ENCODE measurements around the gene PRKCZ.
A peak's percentile ranks its signal among the peaks of the same experiment; 100 is the strongest.

Gene PRKCZ

GRCh38 chr1:2049718-2050431 is at the start of gene PRKCZ:
Gene PRKCZ (plus strand): TSS chr1:2050411. CDS start chr1:2050631, 220 bp downstream.
- no peak for DNase-seq (ENCODE audit: low spot score)

DNA sequence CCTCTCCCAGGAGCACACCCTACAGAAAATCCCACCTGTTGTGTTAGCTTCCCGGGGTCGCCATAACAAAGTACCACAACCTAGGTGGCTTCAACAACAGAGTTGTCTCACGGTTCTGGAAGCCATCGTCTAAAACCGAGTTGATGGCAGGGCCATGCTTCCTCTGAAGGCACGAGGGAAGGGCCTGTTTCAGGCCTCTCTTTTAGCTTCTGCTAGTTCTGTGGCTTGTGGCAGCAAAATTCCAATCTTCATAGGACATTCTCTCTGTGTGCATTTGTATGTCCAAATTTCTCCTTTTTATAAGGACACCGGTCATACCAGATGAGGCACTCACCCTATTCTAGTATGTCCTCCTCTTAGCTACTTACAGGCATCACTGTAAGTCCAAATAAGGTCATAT is 49.8 kb upstream of the PRKCZ start:
- no peak for DNase-seq (ENCODE audit: low spot score)

DNA sequence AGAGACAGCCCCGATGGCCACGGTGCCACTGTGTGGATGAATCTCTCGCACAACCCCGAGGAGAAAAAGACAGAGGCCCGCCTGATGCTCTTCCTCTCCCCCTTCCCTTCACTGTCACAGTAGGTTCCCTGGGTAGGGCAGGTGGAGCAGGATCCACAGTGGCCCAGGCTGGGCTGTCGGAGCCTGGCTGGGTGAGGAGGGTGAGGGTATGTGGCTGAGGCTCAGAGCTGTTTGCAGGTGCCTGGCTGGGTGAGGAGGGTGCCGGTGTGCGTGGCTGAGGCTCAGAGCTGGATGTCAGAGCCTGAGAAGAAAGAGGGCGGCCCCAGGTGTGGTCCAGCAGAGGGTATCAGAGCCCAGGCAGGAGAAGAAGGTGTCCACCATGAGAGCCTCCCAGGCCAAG is 49.4 kb upstream of the PRKCZ start:
- no peak for DNase-seq (ENCODE audit: low spot score)

- DNase-seq (ENCODE audit: low spot score): no peak
These were observed 48.3 kb upstream of the PRKCZ start for GRCh38 chr1:2001773-2002411.

- peak; percentile 78 for DNase-seq (ENCODE audit: low spot score)
These were observed 46.6 kb upstream of the PRKCZ start, which contains the start of gene CFAP74 for GRCh38 chr1:2003541-2004131. Gene CFAP74 (minus strand): TSS chr1:2003786. CDS start chr1:1990956, 12,830 bp downstream.

DNA sequence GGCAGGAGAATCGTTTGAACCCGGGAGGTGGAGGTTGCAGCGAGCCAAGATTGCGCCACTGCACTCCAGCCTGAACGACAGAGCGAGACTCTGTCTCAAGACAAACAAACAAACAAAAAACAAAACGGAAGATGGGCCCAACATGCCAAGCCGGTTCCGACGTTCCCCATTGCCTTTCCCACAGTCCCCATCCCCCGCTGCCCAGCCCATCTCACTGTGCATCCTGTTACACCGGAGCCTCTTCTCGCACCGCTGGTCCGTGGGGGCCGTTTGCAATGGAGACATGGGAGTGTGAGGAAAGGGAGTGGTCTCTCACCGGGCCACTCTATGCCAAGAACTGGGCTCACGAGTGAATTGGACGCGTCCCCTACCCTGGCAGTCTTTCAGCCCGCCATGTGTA is 45.4 kb upstream of the PRKCZ start:
- DNase-seq (ENCODE audit: low spot score): no peak

DNA sequence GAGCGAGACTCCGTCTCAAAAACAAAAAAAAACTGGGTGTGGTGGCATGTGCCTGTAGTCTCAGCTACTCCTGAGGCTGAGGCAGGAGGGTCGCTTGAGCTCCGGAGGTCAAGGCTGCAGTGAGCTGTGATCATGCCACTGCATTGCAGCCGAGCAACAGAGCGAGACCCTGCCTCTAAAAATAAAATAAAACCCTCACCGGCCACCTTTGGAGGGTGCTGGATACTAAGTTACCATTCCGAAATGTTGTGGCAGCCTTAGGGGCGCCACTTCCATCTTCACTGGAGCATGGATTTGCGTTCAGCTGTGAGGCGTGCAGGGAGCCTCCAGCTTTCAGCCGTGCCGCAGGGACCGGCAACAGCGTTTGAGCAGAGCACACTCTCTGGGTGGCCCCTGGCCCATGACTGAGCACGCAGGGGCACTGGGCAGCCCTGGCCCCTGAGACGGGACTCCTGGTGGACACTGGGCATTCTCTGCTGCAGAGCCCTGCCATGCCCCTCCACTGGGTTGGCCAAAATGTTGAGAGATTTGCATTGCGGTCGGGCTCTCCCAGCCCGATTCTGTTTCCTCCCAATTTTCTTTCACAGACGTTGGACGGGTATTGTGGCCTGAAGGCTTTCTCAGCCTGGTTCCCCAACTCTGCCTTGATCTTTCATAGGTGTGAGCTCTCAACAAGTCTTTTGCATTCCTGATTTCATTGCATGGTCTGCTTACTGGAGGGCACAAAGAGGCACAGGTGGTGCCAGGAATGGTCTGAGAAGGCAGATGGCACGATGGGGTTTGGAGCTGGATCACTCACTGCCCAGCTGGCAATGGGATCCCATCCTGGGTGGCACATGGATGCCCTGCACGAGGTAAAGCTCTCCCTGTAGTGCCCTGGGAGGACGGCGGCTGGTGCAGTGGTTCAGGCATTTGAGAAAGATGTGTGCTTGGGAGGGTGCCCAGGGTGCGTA is 40.8 kb upstream of the PRKCZ start:
- DNase-seq (ENCODE audit: low spot score): no peak

- DNase-seq (ENCODE audit: low spot score): no peak
These were observed 36.0 kb upstream of the PRKCZ start for GRCh38 chr1:2014181-2014580.

- no peak for DNase-seq (ENCODE audit: low spot score)
These were observed 35.2 kb upstream of the PRKCZ start for GRCh38 chr1:2014741-2015735.

GRCh38 chr1:2016123-2016522 is 34.1 kb upstream of the PRKCZ start:
- no peak for DNase-seq (ENCODE audit: low spot score)

- no peak for DNase-seq (ENCODE audit: low spot score)
These were observed 31.7 kb upstream of the PRKCZ start for GRCh38 chr1:2018217-2019171.

GRCh38 chr1:2019172-2019543 is 31.1 kb upstream of the PRKCZ start, which contains the start of gene GABRD:
Gene GABRD (plus strand): TSS chr1:2019345. CDS start chr1:2019424, 79 bp downstream.
- peak; percentile 70 for DNase-seq (ENCODE audit: low spot score)

DNA sequence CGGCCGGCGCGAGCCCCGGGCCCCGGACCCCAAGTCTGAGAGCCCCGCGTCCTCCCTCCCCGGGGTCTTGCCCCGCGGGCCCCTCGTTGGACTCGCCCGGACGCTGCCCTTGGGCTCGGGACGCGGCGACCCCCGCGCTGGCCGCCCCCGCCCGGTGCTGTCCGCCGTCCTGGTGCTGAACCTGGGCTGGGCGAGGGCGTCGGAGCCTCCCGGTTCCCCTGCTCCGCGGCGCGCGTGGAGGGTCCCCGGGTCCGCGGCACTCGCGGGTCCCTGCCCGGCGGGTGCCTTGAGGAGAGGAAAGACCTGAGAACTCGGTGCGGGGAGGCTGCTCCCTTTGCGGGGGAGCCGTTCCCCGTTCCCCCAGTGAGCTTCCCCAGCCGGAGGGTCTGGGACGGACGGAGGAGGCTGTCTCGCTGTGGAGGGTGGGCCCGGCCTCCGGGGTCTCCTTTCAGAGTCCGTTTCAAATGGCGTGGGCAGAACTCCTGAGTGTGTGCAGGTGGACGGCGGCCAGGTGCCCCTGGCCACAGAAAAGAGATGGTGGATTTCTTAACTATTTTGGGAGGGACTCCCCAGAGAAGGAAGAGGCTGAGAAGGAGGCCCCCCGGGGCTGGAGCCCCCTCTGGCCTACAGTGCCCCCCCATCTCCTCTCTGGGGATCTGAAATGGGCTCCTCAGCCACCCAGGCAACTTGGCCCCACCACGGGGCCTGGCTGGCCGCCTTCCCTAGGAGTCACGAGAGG is 30.5 kb upstream of the PRKCZ start:
- DNase-seq (ENCODE audit: low spot score): no peak

DNA sequence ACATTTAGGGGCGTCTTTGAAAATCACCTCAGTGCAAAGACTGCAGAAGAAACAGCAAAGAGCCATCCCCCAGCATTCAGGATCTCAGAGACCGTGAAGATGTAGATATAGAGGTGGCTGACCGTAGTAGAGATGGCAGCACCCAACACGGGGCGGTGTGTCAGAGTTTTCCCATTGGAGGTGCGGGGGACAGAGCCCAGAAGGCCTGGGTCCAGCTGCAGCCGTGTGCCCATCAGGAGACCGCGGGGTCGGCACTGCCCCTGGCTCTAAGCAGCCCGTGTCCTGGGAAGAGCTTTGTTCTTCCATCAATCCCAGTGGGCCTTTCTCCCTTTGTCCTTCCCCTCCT is 29.9 kb upstream of the PRKCZ start:
- DNase-seq (ENCODE audit: low spot score): no peak

DNA sequence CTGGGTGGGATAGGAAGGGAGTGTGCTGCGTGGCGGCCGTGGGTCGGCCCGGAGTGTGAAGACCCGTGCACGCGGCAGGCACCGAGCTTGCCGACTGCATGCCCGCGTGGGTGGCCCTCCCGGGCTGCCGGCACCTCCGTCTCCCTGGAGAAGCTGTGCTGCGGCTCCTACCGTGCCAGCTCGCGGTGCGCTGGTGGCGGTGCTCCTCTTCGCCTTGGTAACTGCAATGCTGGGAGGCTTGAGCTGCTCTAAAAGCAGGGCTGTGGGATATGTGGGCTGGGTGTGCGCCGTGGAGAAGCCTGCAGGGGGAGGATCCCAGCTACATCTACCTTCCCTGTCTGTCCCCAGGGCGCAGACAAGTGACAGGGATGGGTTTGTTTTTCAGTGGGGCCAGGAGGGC is 28.7 kb upstream of the PRKCZ start:
- DNase-seq (ENCODE audit: low spot score): no peak

DNA sequence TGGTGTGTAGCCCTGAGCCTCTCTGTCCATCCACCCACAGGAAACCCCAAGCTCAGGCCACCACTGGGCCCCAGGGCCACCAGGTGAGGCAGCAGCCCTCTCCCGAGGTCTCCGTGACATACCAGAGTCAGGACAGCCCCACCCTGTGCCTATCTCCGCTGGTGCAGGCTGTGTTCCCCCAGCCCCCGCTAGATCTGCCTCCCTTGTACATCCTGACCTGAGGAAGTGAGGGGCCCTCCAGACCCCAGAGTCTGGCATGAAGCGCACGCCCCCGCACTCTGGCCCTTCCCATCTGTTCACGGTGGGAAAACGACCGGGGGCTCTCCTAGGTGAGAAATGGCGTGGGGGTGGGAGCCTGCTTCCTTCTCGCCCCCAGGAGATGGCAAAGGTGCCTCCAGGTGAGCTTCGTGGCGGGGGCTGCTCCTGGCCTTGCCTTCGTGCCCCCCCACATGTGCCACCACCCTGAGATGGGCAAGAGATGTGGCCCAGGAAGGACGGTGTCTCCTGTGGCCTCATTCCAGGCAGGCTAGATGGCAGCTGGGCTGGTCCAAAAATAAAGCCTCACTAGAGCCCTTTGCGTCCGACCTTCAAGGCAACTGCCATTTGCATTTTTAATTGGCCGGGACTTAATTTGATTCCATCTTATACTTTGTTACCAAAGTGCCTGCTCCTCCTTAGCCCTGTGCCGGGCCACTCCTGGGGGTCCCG is 28.0 kb upstream of the PRKCZ start:
- no peak for DNase-seq (ENCODE audit: low spot score)

DNA sequence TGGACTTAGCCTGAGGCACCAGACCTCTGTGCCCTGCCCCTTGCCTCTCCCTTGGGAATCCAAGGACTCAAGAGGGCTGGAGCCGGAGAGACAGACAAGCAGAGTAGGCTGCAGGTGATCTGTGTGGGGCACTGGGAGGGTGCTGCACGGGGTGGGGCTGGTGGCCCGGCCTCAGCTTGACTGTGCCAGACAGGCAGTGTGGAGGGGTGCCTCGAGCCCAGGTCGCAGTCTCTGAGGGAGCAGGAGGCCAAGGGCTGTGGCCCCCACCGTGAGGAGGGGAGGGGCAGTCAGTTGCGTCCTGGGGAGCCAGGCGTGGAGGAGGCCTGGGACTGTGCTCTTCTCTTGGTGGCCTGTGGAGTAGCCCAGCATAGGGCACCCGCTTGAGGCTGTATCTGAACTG is 27.0 kb upstream of the PRKCZ start:
- DNase-seq (ENCODE audit: low spot score): no peak

- no peak for DNase-seq (ENCODE audit: low spot score)
These were observed 25.8 kb upstream of the PRKCZ start for GRCh38 chr1:2024451-2024850.

Data from AG08396 (cell line).